GM21390 (cell line): Measurements from ENCODE around the gene BNC2.

Experiments used
- ATAC-seq: cut with Tn5 transposase; IDR thresholded peaks from one replicate; pipeline ENCODE4 v1.9.1; 2021; ENCODE audit not compliant: unreplicated experiment

BNC2 gene

GRCh38 chr9:16640649-16641048, 229.8 kb downstream of the BNC2 start:
- no peak for ATAC-seq

GRCh38 chr9:16639644-16640043, 230.8 kb downstream of the BNC2 start:
- ATAC-seq, result no peak

GRCh38 chr9:16637911-16638310, 232.6 kb downstream of the BNC2 start:
- ATAC-seq, result no peak

- no peak for ATAC-seq
These were observed 233.3 kb downstream of the BNC2 start for GRCh38 chr9:16637218-16637617.

- ATAC-seq, result no peak
These were observed 236.7 kb downstream of the BNC2 start for GRCh38 chr9:16633794-16634193.

- ATAC-seq, result no peak
These were observed 242.1 kb downstream of the BNC2 start for GRCh38 chr9:16628413-16628812.

- no peak for ATAC-seq
These were observed 242.5 kb downstream of the BNC2 start for GRCh38 chr9:16627967-16628366.

- ATAC-seq, result no peak
These were observed 242.9 kb downstream of the BNC2 start for GRCh38 chr9:16627521-16627920.

GRCh38 chr9:16626577-16627130, 243.8 kb downstream of the BNC2 start:
- ATAC-seq, result no peak

GRCh38 chr9:16625811-16626210, 244.7 kb downstream of the BNC2 start:
- no peak for ATAC-seq

GRCh38 chr9:16625161-16625631, 245.3 kb downstream of the BNC2 start:
- no peak for ATAC-seq

GRCh38 chr9:16624744-16625117, 245.7 kb downstream of the BNC2 start:
- no peak for ATAC-seq

- ATAC-seq, result no peak
These were observed 246.3 kb downstream of the BNC2 start for GRCh38 chr9:16623989-16624743.

GRCh38 chr9:16622541-16622940, 247.9 kb downstream of the BNC2 start:
- no peak for ATAC-seq

GRCh38 chr9:16619914-16620520, 250.5 kb downstream of the BNC2 start:
- ATAC-seq, result no peak

- no peak for ATAC-seq
These were observed 251.1 kb downstream of the BNC2 start for GRCh38 chr9:16619402-16619801.

GRCh38 chr9:16618524-16618923, 251.9 kb downstream of the BNC2 start:
- no peak for ATAC-seq

- ATAC-seq, result no peak
These were observed 253.8 kb downstream of the BNC2 start for GRCh38 chr9:16616686-16617085.

- ATAC-seq, result no peak
These were observed 255.0 kb downstream of the BNC2 start for GRCh38 chr9:16615451-16615850.

GRCh38 chr9:16613605-16614004, 256.9 kb downstream of the BNC2 start:
- no peak for ATAC-seq

GRCh38 chr9:16613051-16613450, 257.4 kb downstream of the BNC2 start:
- ATAC-seq, result no peak

- ATAC-seq, result no peak
These were observed 257.8 kb downstream of the BNC2 start for GRCh38 chr9:16612627-16613026.
